ENCODE data around the gene SPATA19. TPM values are rescaled to one million over a fixed set of nuclear protein-coding genes. Genes with fewer than 3 reads are reported as not detected.

SPATA19 gene
- total RNA-seq, 1 experiment from 2014 or later, result not detected

DNA sequence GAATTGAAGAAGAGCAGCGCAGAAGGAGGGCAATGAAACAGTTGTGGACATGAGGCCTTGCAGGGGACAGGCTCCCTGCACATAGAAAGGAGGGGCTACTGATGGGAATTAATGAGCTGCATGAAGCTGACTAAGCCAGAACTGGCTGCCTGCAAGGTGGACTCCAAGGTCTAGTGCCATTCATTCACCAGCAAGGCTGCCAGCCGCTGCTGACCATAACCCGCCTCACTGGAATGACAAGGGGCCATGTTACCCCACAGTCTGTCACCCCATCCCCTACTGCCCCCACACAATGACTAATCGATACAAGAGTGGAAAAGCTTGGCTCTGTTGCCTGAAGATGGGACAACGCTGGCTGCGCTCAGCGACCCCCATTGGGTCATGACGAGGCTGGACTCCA, 44.6 kb downstream of the SPATA19 start:
- ChIA-PET CTCF (no interaction called here), POLR2A (no interaction called here)
- no peak overlapping the region for H3K4me3 ChIP-seq (ENCODE audit: low read depth in 2 of 2, low read length in 2 of 2)
- DNase-seq (ENCODE audit: low read depth, low spot score), result no peak
- no TSS peak for BruUV-seq (replicated peaks)
- no peaks in the 10 kb centered on the region for H3K36me3 ChIP-seq (ENCODE audit: control insufficient read depth, insufficient read depth, low read length)
- H3K4me1 ChIP-seq (ENCODE audit: control insufficient read depth, insufficient read depth, low read length), result no peaks in the 10 kb centered on the region
- TF ChIP-seq, protein P1, sequence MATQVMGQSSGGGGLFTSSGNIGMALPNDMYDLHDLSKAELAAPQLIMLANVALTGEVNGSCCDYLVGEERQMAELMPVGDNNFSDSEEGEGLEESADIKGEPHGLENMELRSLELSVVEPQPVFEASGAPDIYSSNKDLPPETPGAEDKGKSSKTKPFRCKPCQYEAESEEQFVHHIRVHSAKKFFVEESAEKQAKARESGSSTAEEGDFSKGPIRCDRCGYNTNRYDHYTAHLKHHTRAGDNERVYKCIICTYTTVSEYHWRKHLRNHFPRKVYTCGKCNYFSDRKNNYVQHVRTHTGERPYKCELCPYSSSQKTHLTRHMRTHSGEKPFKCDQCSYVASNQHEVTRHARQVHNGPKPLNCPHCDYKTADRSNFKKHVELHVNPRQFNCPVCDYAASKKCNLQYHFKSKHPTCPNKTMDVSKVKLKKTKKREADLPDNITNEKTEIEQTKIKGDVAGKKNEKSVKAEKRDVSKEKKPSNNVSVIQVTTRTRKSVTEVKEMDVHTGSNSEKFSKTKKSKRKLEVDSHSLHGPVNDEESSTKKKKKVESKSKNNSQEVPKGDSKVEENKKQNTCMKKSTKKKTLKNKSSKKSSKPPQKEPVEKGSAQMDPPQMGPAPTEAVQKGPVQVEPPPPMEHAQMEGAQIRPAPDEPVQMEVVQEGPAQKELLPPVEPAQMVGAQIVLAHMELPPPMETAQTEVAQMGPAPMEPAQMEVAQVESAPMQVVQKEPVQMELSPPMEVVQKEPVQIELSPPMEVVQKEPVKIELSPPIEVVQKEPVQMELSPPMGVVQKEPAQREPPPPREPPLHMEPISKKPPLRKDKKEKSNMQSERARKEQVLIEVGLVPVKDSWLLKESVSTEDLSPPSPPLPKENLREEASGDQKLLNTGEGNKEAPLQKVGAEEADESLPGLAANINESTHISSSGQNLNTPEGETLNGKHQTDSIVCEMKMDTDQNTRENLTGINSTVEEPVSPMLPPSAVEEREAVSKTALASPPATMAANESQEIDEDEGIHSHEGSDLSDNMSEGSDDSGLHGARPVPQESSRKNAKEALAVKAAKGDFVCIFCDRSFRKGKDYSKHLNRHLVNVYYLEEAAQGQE (IDR thresholded peaks at IDR 0.05; ENCODE audit: insufficient read depth in 1 of 2, low read depth in 2 of 2, low read length in 1 of 2), result no peak
- TF ChIP-seq, protein P2, sequence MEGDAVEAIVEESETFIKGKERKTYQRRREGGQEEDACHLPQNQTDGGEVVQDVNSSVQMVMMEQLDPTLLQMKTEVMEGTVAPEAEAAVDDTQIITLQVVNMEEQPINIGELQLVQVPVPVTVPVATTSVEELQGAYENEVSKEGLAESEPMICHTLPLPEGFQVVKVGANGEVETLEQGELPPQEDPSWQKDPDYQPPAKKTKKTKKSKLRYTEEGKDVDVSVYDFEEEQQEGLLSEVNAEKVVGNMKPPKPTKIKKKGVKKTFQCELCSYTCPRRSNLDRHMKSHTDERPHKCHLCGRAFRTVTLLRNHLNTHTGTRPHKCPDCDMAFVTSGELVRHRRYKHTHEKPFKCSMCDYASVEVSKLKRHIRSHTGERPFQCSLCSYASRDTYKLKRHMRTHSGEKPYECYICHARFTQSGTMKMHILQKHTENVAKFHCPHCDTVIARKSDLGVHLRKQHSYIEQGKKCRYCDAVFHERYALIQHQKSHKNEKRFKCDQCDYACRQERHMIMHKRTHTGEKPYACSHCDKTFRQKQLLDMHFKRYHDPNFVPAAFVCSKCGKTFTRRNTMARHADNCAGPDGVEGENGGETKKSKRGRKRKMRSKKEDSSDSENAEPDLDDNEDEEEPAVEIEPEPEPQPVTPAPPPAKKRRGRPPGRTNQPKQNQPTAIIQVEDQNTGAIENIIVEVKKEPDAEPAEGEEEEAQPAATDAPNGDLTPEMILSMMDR (IDR thresholded peaks at IDR 0.05), result no peak
- no peak for TF ChIP-seq TCF7L2 (IDR thresholded peaks at IDR 0.05; ENCODE audit: low read depth, low read length)
- no peak for TF ChIP-seq SIN3A (IDR thresholded peaks at IDR 0.05; ENCODE audit: borderline replicate concordance, insufficient read depth, low read depth, low read length)
- 0 out of 2 replicates have a peak, but pooled peaks cover 2% of the 10 kb centered on the region for H3K27me3 ChIP-seq (ENCODE audit: control insufficient read depth, insufficient read depth, low read length)
- H3K9me3 ChIP-seq (ENCODE audit: control insufficient read depth, insufficient read depth, low read depth, low read length), result no peaks in the 10 kb centered on the region
- ATAC-seq, result no peak
- intact Hi-C loops (cut with micrococcal nuclease; ENCODE audit: unreplicated experiment) (no loop called here), in situ Hi-C loops (cut with HindIII; ENCODE audit: low pct_unique_long_range_greater_than_20kb, low sequenced_read_pairs) (no loop called here)
- no peak overlapping the region for H3K27ac ChIP-seq (ENCODE audit: low read length)

DNA sequence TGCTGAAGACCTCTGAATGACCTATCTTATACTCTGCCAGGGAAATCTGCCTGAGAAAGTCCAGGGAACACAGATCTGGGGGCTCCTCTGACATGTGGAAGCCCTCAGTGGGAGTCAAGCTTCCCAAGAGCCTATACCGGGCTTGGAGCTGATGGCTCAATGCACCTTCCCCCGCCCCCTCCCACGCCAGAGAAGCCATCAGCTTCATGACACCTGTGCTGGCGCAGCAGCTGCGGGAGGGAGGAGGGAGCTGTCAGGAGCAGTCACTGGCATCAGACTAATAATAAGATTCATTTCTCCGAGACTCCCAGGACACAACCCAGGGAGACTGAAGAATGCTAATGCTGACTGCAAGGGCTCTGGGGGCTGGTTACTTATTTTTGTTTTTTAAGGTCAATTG, 47.8 kb downstream of the SPATA19 start:
- no peak overlapping the region for H3K4me3 ChIP-seq (ENCODE audit: low read depth in 2 of 2, low read length in 2 of 2)
- TF ChIP-seq TCF7L2 (IDR thresholded peaks at IDR 0.05; ENCODE audit: low read depth, low read length) (no peak), SIN3A (IDR thresholded peaks at IDR 0.05; ENCODE audit: borderline replicate concordance, insufficient read depth, low read depth, low read length) (no peak), POLR2AphosphoS5 (IDR thresholded peaks at IDR 0.05; ENCODE audit: low read depth, low read length) (no peak)
- TF ChIP-seq, protein P1 (IDR thresholded peaks at IDR 0.05; ENCODE audit: insufficient read depth in 1 of 2, low read depth in 2 of 2, low read length in 1 of 2), result no peak
- TF ChIP-seq, protein P2 (IDR thresholded peaks at IDR 0.05), result no peak
- CTCF ChIA-PET, result no interaction called here
- no peaks in the 10 kb centered on the region for H3K36me3 ChIP-seq (ENCODE audit: control insufficient read depth, insufficient read depth, low read length)
- POLR2A ChIA-PET, result no interaction called here
- in situ Hi-C loops (cut with HindIII; ENCODE audit: low pct_unique_long_range_greater_than_20kb, low sequenced_read_pairs), result no loop called here
- H3K4me1 ChIP-seq (ENCODE audit: control insufficient read depth, insufficient read depth, low read length), result no peaks in the 10 kb centered on the region
- no peak overlapping the region for H3K27ac ChIP-seq (ENCODE audit: low read length)
- intact Hi-C loops (cut with micrococcal nuclease; ENCODE audit: unreplicated experiment), result no loop called here
- 0 out of 2 replicates have a peak, but pooled peaks cover 2% of the 10 kb centered on the region for H3K27me3 ChIP-seq (ENCODE audit: control insufficient read depth, insufficient read depth, low read length)
- no peaks in the 10 kb centered on the region; the same call in 1 of the 2 replicates for H3K9me3 ChIP-seq (ENCODE audit: control insufficient read depth, insufficient read depth, low read depth, low read length)
- no peak for ATAC-seq
- BruUV-seq (replicated peaks), result no TSS peak
- DNase-seq (ENCODE audit: low read depth, low spot score), result no peak
